HepG2 (cell line): ENCODE measurements around the gene GRIN3A. TPM values are rescaled to one million over a fixed set of nuclear protein-coding genes. Genes with fewer than 3 reads are reported as not detected.

Experiments
- ATAC-seq: fragments of 200-7000 bp; cut with Tn5 transposase; 3 replicates; pipeline ENCODE4 v1.9.1; 2020; ENCODE audit warnings: mild to moderate bottlenecking, moderate library complexity
- BruUV-seq: library from RNA; stranded (reverse); fragments of 400-500 nt; replicated peaks from 2 replicates; lab custom pipeline; 2021; lab: Mats Ljungman, UMichigan
- CTCF ChIA-PET: fragments of 300-600 bp; formaldehyde crosslinking; extraction: SDS; loops from one replicate; lab custom pipeline; 2021; ENCODE audit warnings: low total read pairs, inconsistent platforms, low intra/inter-chr PET ratio; lab: Yijun Ruan, JAX
- POLR2A ChIA-PET: fragments of 350-600 bp; sonication (Branson Sonifier 250); formaldehyde crosslinking; loops from one replicate; lab custom pipeline; 2020; ENCODE audit warnings: antibody characterized with exemption, inconsistent platforms; lab: Yijun Ruan, JAX
- DNase-seq: peaks from one replicate; pipeline ENCODE4 v3.0.0-alpha.2; 2015; ENCODE audit warnings: low spot score
- FAIRE-seq: peaks from 3 replicates; lab custom pipeline; 2011; peaks lifted over from hg19 to GRCh38; lab: Jason Lieb, UNC
- H2AFZ ChIP-seq: one replicate; pipeline ENCODE4 v1.6.1; 2011; ENCODE audit warnings: low read length, inconsistent platforms
- H3K27ac ChIP-seq: fragments of 300-600 bp; 3 replicates; pipeline ENCODE4 v1.8.0; 2011; ENCODE audit warnings: mixed run types, mild to moderate bottlenecking, mixed read lengths, low read length, inconsistent platforms; ENCODE audit not compliant: insufficient read depth; ENCODE audit errors: extremely low read length
- H3K27me3 ChIP-seq, 2 experiments: fragments of 200-600 bp in 1 of 2; 2 replicates in 1 of 2; 3 replicates in 1 of 2; pipeline versions ENCODE4 v1.6.0 to v1.8.0; 2011; ENCODE audit warnings: low read length in 2 of 2, mild to moderate bottlenecking in 2 of 2, moderate library complexity in 2 of 2, inconsistent platforms in 1 of 2; ENCODE audit not compliant: insufficient read depth in 2 of 2, control insufficient read depth in 1 of 2
- H3K36me3 ChIP-seq, 2 experiments: fragments of 200-600 bp in 1 of 2; replicated peaks in 1 of 2; 2 replicates in 1 of 2; 3 replicates in 1 of 2; pipeline versions ENCODE4 v1.5.1 to v1.8.0; 2011; ENCODE audit warnings: low read length in 2 of 2, inconsistent platforms in 1 of 2; ENCODE audit not compliant: insufficient read depth in 2 of 2, control insufficient read depth in 1 of 2
- H3K4me1 ChIP-seq: 2 replicates; pipeline ENCODE4 v1.5.1; 2012; ENCODE audit warnings: low read length, inconsistent platforms; ENCODE audit not compliant: insufficient read depth
- H3K4me2 ChIP-seq: 2 replicates; pipeline ENCODE4 v1.6.0; 2011; ENCODE audit warnings: low read depth, low read length, inconsistent platforms
- H3K4me3 ChIP-seq, 3 experiments: fragments of 200-600 bp in 1 of 3; sonication (generic), shearing (Covaris generic) in 1 of 3; replicated peaks in 1 of 3; 2 replicates each; pipeline ENCODE4 v1.5.1; 2011 to 2016; ENCODE audit warnings: low read length in 3 of 3, inconsistent platforms in 2 of 3, low read depth in 2 of 3, mild to moderate bottlenecking in 2 of 3, control low read depth in 1 of 3, mixed read lengths in 1 of 3; ENCODE audit not compliant: insufficient read depth in 1 of 3
- H3K79me2 ChIP-seq: one replicate; pipeline ENCODE4 v1.6.1; 2011; ENCODE audit warnings: low read length, inconsistent platforms; ENCODE audit not compliant: insufficient read depth
- H3K9ac ChIP-seq: 2 replicates; pipeline ENCODE4 v1.6.0; 2011; ENCODE audit warnings: mild to moderate bottlenecking, low read depth, low read length, inconsistent platforms; ENCODE audit not compliant: insufficient read depth
- H3K9me3 ChIP-seq: 2 replicates; pipeline ENCODE4 v1.5.1; 2012; ENCODE audit warnings: mild to moderate bottlenecking, low read length
- H4K20me1 ChIP-seq: 2 replicates; pipeline ENCODE4 v1.6.0; 2011; ENCODE audit warnings: inconsistent platforms, mild to moderate bottlenecking, low read length, moderate library complexity; ENCODE audit not compliant: insufficient read depth
- BRF2 ChIP-seq: sonication (generic); formaldehyde crosslinking; IDR thresholded peaks from 2 replicates; pipeline ENCODE4 v1.8.1; 2022; ENCODE audit warnings: mild to moderate bottlenecking, missing genetic modification reagents
- CEBPB ChIP-seq: IDR thresholded peaks from 2 replicates; pipeline ENCODE4 v1.6.1; 2011; ENCODE audit warnings: low read depth, low read length, improper control_type of control experiment, borderline replicate concordance
- CEBPG ChIP-seq: IDR thresholded peaks from 2 replicates; pipeline ENCODE4 v1.6.1; 2016
- DMAP1 ChIP-seq: IDR thresholded peaks from 2 replicates; pipeline ENCODE4 v1.6.1; 2016
- FOXJ3 ChIP-seq: sonication (generic); formaldehyde crosslinking; IDR thresholded peaks from 2 replicates; pipeline ENCODE4 v1.4.0; 2020; ENCODE audit warnings: missing genetic modification reagents, mild to moderate bottlenecking, borderline replicate concordance
- NCOA5 ChIP-seq: sonication (generic); formaldehyde crosslinking; IDR thresholded peaks from 2 replicates; pipeline ENCODE4 v1.4.0; 2020; ENCODE audit warnings: missing genetic modification reagents
- PHB2 ChIP-seq: fragments of 450-650 bp; IDR thresholded peaks from 2 replicates; pipeline ENCODE4 v1.6.1; 2018; ENCODE audit not compliant: partially characterized antibody
- RNF2 ChIP-seq: fragments of 450-650 bp; conservative IDR thresholded peaks from 2 replicates; pipeline ENCODE4 v1.6.1; 2016; ENCODE audit warnings: low read depth
- TAF15 ChIP-seq: fragments of 200-400 bp; formaldehyde crosslinking; IDR thresholded peaks from one replicate; pipeline ENCODE4 v1.6.1; 2018; ENCODE audit warnings: mild to moderate bottlenecking, low read depth, low read length; ENCODE audit not compliant: poor library complexity, severe bottlenecking
- ZFP37 ChIP-seq: sonication (generic); formaldehyde crosslinking; IDR thresholded peaks from 2 replicates; pipeline ENCODE4 v1.4.0; 2020; ENCODE audit warnings: missing genetic modification reagents, borderline replicate concordance
- ZNF331 ChIP-seq: sonication (generic); formaldehyde crosslinking; IDR thresholded peaks from 2 replicates; pipeline ENCODE4 v1.4.0; 2020; ENCODE audit warnings: missing genetic modification reagents
- WGBS: methylation state at CpG from one replicate; pipeline ENCODE4 v1.1.6; 2017; ENCODE audit warnings: low lambda C conversion rate; 5-methylcytosine and 5-hydroxymethylcytosine counted together
- in situ Hi-C: cut with HindIII; loops from 2 replicates; pipeline ENCODE4 v1.10.0; 2017; ENCODE audit warnings: low pct_unique_long_range_greater_than_20kb; ENCODE audit not compliant: extremely low pct_ligation_motif_present
- intact Hi-C: fragments of 100-400 bp; cut with micrococcal nuclease; formaldehyde crosslinking; loops from one replicate; pipeline ENCODE4 v1.10.0; 2022; ENCODE audit not compliant: unreplicated experiment
- polyA plus RNA-seq, 8 experiments: library from polyadenylated mRNA; depleted of rRNA in 3 of 8; stranded (reverse) in 7 of 8; unstranded in 1 of 8; fragments of >200 nt; fragmentation: Illumina TruSeq in 4 of 8; extraction: Trizol in 4 of 8; gene quantifications; 2 replicates each; pipeline versions ENCODE4 v1.2.1 to v1.2.3, GENCODE V29; 2011 to 2016; ENCODE audit warnings: low read depth in 4 of 8, missing spikeins in 1 of 8, mixed read lengths in 1 of 8; ENCODE audit not compliant: insufficient read depth in 1 of 8
- total RNA-seq, 5 experiments: library from RNA; depleted of rRNA; stranded (reverse); fragments of >200 nt; fragmentation: Illumina TruSeq; extraction: Trizol; gene quantifications; 2 replicates each; pipeline ENCODE4 v1.2.3, GENCODE V29; 2016; ENCODE audit warnings: low read depth in 1 of 5

GRIN3A gene
- total and polyA plus RNA-seq, 2 of the 13 experiments (the other 11 are each of a cell fraction or from before 2014, with no cell fraction given) = not detected

DNA sequence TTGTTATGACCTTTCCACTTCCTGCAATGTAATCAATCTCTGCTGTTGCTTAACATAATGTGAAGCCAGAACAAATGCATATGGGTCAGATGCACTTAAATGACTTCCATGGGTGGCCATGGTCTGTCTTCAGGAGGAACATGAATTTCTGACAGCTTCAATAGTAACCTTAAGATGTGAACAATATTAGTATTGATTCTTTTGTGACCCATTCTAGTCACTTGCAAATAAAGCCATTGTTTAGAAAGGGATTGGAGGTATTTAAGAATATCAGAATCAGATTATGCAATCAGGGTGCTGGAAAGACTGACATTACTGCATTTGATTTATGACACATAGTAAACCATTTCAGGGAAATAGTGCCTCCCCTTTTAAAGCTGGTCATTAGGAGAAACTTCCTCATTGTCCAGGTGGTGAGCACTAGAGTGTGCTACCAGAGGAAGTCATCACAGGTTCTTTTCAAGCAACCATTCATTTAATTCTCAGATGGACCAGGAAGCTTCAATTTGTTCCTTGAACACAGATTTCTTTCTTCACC lies 32.1 kb downstream of the GRIN3A start:
- DNase-seq = no peak
- H3K36me3 ChIP-seq = no peaks in the 10 kb centered on the region
- no peaks in the 10 kb centered on the region for H4K20me1 ChIP-seq
- no peaks in the 10 kb centered on the region for H3K4me1 ChIP-seq
- no peak overlapping the region for H2AFZ ChIP-seq
- ATAC-seq = no peak
- in situ Hi-C loops (no loop called here), intact Hi-C loops (no loop called here)
- H3K9me3 ChIP-seq = no peaks in the 10 kb centered on the region
- H3K27ac ChIP-seq = no peak overlapping the region
- no peaks in the 10 kb centered on the region for H3K79me2 ChIP-seq
- H3K9ac ChIP-seq = no peak overlapping the region
- no peaks in the 10 kb centered on the region for H3K27me3 ChIP-seq
- POLR2A ChIA-PET = no interaction called here
- H3K4me3 ChIP-seq = no peak overlapping the region
- BruUV-seq = no TSS peak
- FAIRE-seq = no peak
- no peak overlapping the region for H3K4me2 ChIP-seq
- TF ChIP-seq CEBPB (0 out of 2 replicates have a peak, but pooled peaks have one; percentile 14), BRF2 (no peak)
- TF ChIP-seq, all 625 proteins: peak for 1
- CTCF ChIA-PET = no interaction called here

GRCh38 chr9:101705135-101705661 lies 33.2 kb downstream of the GRIN3A start:
- in situ Hi-C loops (no loop called here), intact Hi-C loops (no loop called here)
- no peaks in the 10 kb centered on the region for H3K79me2 ChIP-seq
- no peak overlapping the region for H3K4me2 ChIP-seq
- H3K27ac ChIP-seq = no peak overlapping the region
- TF ChIP-seq TAF15 (no peak), RNF2 (no peak), NCOA5 (no peak), ZFP37 (CRISPR knock-in tag) (no peak), ZNF331 (no peak), PHB2 (no peak), FOXJ3 (CRISPR knock-in tag) (no peak), DMAP1 (no peak), CEBPG (no peak)
- no peaks in the 10 kb centered on the region for H3K27me3 ChIP-seq
- H3K9me3 ChIP-seq = no peaks in the 10 kb centered on the region
- no peak overlapping the region for H2AFZ ChIP-seq
- ATAC-seq (no peak), FAIRE-seq (no peak), DNase-seq (no peak)
- BruUV-seq = no TSS peak
- no peaks in the 10 kb centered on the region for H4K20me1 ChIP-seq
- POLR2A ChIA-PET = no interaction called here
- no peaks in the 10 kb centered on the region for H3K4me1 ChIP-seq
- 60% methylated on average over 21 of the region's 21 CpGs for WGBS
- H3K4me3 ChIP-seq = no peak overlapping the region
- CTCF ChIA-PET = no interaction called here
- H3K9ac ChIP-seq = no peak overlapping the region
- H3K36me3 ChIP-seq = no peaks in the 10 kb centered on the region
